Upper lobe of right lung (tissue), 1 donor: ENCODE measurements around the gene SLC5A11. TPM values are rescaled to one million over a fixed set of nuclear protein-coding genes. Genes with fewer than 3 reads are reported as not detected.

Experiments used
- ATAC-seq: fragments of 200-7000 bp; cut with Tn5 transposase; one replicate; pipeline ENCODE4 v1.9.1; 2020; ENCODE audit warnings: mild to moderate bottlenecking, moderate library complexity
- DNase-seq: peaks from one replicate; pipeline ENCODE4 v3.0.0-alpha.2; 2020
- H3K27ac ChIP-seq: fragments of 200-600 bp; one replicate; pipeline ENCODE4 v1.8.0; 2022
- H3K27me3 ChIP-seq: fragments of 200-600 bp; one replicate; pipeline ENCODE4 v1.8.0; 2022; ENCODE audit warnings: mild to moderate bottlenecking
- H3K36me3 ChIP-seq: fragments of 200-600 bp; one replicate; pipeline ENCODE4 v1.8.0; 2022
- H3K4me1 ChIP-seq: fragments of 200-600 bp; one replicate; pipeline ENCODE4 v1.8.0; 2022
- H3K4me3 ChIP-seq: fragments of 200-600 bp; one replicate; pipeline ENCODE4 v1.8.0; 2022; ENCODE audit warnings: mild to moderate bottlenecking
- H3K9me3 ChIP-seq: fragments of 200-600 bp; one replicate; pipeline ENCODE4 v1.8.0; 2022
- intact Hi-C: fragments of 100-400 bp; cut with DNase I; formaldehyde crosslinking; loops from one replicate; pipeline ENCODE4 v1.11.0; 2022
- total RNA-seq: library from RNA; stranded (reverse); fragmentation: NEBNext Ultra II Directional; extraction: Animal tissue kit (Norgen Biotek cat#: 25700); gene quantifications from one replicate; pipeline ENCODE4 v1.2.1, GENCODE V29; 2021
- TF ChIP-seq, protein P1 (sequence below): fragments of 200-600 bp; IDR thresholded peaks from one replicate; pipeline ENCODE4 v1.8.0; 2022; ENCODE audit warnings: antibody characterized with exemption
- donor health status: DM: no; HTN: yes; CAD: no; lungs with severe emphysema.

The SLC5A11 gene
- total RNA-seq, 1 donor from 2014 or later: not detected

GRCh38 chr16:24925163-24925562 is 79.4 kb downstream of the SLC5A11 start:
- ATAC-seq: no peak
- intact Hi-C loops: no loop called here
- no peaks in the 10 kb centered on the region for H3K4me1 ChIP-seq
- no peak overlapping the region for H3K4me3 ChIP-seq
- DNase-seq: no peak
- H3K27me3 ChIP-seq: no peaks in the 10 kb centered on the region
- H3K27ac ChIP-seq: no peak overlapping the region
- H3K36me3 ChIP-seq: peaks cover 85% of the 10 kb centered on the region
- H3K9me3 ChIP-seq: no peaks in the 10 kb centered on the region
- TF ChIP-seq, protein P1, sequence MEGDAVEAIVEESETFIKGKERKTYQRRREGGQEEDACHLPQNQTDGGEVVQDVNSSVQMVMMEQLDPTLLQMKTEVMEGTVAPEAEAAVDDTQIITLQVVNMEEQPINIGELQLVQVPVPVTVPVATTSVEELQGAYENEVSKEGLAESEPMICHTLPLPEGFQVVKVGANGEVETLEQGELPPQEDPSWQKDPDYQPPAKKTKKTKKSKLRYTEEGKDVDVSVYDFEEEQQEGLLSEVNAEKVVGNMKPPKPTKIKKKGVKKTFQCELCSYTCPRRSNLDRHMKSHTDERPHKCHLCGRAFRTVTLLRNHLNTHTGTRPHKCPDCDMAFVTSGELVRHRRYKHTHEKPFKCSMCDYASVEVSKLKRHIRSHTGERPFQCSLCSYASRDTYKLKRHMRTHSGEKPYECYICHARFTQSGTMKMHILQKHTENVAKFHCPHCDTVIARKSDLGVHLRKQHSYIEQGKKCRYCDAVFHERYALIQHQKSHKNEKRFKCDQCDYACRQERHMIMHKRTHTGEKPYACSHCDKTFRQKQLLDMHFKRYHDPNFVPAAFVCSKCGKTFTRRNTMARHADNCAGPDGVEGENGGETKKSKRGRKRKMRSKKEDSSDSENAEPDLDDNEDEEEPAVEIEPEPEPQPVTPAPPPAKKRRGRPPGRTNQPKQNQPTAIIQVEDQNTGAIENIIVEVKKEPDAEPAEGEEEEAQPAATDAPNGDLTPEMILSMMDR: no peak

DNA sequence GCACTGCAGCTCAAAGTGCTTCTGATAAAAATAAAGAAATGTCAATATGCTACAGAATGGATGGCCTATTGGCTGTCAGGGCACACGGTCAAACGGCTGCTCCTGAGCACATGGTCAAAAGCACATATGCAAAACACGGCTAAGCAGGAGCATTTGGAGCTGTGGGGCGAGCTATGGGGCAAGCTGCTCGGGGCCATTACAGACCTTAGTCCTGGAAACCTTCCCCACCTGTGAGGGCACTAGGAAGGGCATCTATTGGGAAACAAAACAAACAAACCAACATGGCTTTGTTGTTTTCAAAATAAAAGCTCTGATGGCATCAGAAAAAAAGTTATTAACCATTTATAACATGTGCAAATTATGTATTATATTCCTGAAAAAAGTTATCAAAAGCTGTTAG is 83.6 kb downstream of the SLC5A11 start:
- intact Hi-C loops: no loop called here
- H3K27ac ChIP-seq: no peak overlapping the region
- H3K27me3 ChIP-seq: no peaks in the 10 kb centered on the region
- DNase-seq (no peak), ATAC-seq (no peak)
- no peak overlapping the region for H3K4me3 ChIP-seq
- no peaks in the 10 kb centered on the region for H3K4me1 ChIP-seq
- peaks cover 86% of the 10 kb centered on the region for H3K36me3 ChIP-seq
- TF ChIP-seq, protein P1: no peak
- no peaks in the 10 kb centered on the region for H3K9me3 ChIP-seq

DNA sequence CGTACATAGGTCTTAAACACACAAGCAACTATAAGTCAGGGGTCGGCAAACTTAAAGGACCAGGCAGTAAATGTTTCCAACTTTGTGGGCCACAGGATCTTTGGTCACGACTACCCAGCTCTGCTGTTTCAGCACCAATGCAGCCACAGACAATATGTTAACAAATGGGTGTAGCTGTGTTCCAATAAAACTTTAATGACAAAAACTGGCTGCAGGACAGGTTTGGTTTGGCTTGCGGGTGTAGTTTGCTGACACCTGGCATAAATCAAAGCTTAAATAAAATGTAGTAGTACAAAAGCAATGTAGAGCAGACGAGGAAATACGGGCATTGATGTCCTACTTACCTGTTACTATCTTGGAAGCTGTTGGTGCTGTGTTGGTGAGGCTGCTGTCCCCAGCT is 84.7 kb downstream of the SLC5A11 start:
- H3K4me3 ChIP-seq: no peak overlapping the region
- H3K27ac ChIP-seq: no peak overlapping the region
- no peaks in the 10 kb centered on the region for H3K4me1 ChIP-seq
- DNase-seq (no peak), ATAC-seq (no peak)
- peaks cover 86% of the 10 kb centered on the region for H3K36me3 ChIP-seq
- H3K9me3 ChIP-seq: no peaks in the 10 kb centered on the region
- intact Hi-C loops: no loop called here
- TF ChIP-seq, protein P1: no peak
- no peaks in the 10 kb centered on the region for H3K27me3 ChIP-seq

- TF ChIP-seq, protein P1: no peak
- intact Hi-C loops: no loop called here
- Histone ChIP-seq H3K27me3 (no peaks in the 10 kb centered on the region), H3K4me3 (no peak overlapping the region), H3K27ac (no peak overlapping the region), H3K4me1 (no peaks in the 10 kb centered on the region), H3K36me3 (peaks cover 87% of the 10 kb centered on the region), H3K9me3 (no peaks in the 10 kb centered on the region)
- no peak for ATAC-seq
- no peak for DNase-seq
These were observed 85.3 kb downstream of the SLC5A11 start for GRCh38 chr16:24931091-24931490.

GRCh38 chr16:24935336-24935735 is 89.6 kb downstream of the SLC5A11 start:
- H3K9me3 ChIP-seq: no peaks in the 10 kb centered on the region
- TF ChIP-seq, protein P1: no peak
- intact Hi-C loops: no loop called here
- no peak for ATAC-seq
- H3K36me3 ChIP-seq: peaks cover 96% of the 10 kb centered on the region
- H3K27ac ChIP-seq: no peak overlapping the region
- H3K4me3 ChIP-seq: no peak overlapping the region
- DNase-seq: no peak
- no peaks in the 10 kb centered on the region for H3K4me1 ChIP-seq
- H3K27me3 ChIP-seq: no peaks in the 10 kb centered on the region

DNA sequence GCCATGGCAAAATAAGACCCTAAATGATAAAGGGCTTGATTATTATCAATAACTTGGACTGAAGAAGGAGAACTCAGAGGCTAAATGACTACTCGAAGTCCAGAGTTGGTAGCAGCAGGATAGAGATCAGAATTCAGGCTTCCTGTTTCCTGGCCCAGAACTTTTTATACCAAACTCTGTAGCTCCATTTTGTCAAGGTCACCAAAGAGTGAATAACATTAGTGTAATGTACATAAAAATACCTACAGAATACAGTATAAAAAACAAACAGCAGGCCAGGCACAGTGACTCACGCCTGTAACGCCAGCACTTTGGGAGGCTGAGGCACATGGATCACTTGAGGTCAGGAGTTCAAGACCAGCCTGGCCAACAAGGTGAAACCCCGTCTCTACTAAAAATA is 90.4 kb downstream of the SLC5A11 start:
- DNase-seq: no peak
- H3K4me1 ChIP-seq: no peaks in the 10 kb centered on the region
- no peaks in the 10 kb centered on the region for H3K27me3 ChIP-seq
- no peak overlapping the region for H3K4me3 ChIP-seq
- TF ChIP-seq, protein P1: no peak
- H3K36me3 ChIP-seq: peaks cover 96% of the 10 kb centered on the region
- intact Hi-C loops: no loop called here
- ATAC-seq: no peak
- H3K27ac ChIP-seq: no peak overlapping the region
- no peaks in the 10 kb centered on the region for H3K9me3 ChIP-seq
